C4-2B (cell line): ENCODE measurements around the gene HBA2.

Experiments
- CTCF ChIP-seq: fragments of 450-650 bp; conservative IDR thresholded peaks from 2 replicates; pipeline ENCODE4 v1.5.1; 2017; ENCODE audit warnings: mild to moderate bottlenecking
- ZFX ChIP-seq: fragments of 450-650 bp; IDR thresholded peaks from 2 replicates; pipeline ENCODE4 v1.6.1; 2017

- TF ChIP-seq CTCF = no peak
- TF ChIP-seq ZFX = no peak
These were observed 18.3 kb upstream of the HBA2 start for GRCh38 chr16:154217-155030.
